ENCODE measurements around the gene CYP4B1.

The CYP4B1 gene

GRCh38 chr1:46810596-46810995 lies 11.8 kb downstream of the CYP4B1 start:
- no peaks in the 10 kb centered on the region for H3K27me3 ChIP-seq (ENCODE audit: low read length)
- H3K9me2 ChIP-seq (replicated peaks; ENCODE audit: insufficient read depth, low read length), result no peaks in the 10 kb centered on the region
- H3K4me2 ChIP-seq (ENCODE audit: low read depth, low read length, poor library complexity, severe bottlenecking), result no peak overlapping the region
- no peaks in the 10 kb centered on the region for H3K36me3 ChIP-seq (ENCODE audit: low read length)
- no peaks in the 10 kb centered on the region for H4K20me1 ChIP-seq (ENCODE audit: low read depth, low read length)
- TF ChIP-seq, protein P1, sequence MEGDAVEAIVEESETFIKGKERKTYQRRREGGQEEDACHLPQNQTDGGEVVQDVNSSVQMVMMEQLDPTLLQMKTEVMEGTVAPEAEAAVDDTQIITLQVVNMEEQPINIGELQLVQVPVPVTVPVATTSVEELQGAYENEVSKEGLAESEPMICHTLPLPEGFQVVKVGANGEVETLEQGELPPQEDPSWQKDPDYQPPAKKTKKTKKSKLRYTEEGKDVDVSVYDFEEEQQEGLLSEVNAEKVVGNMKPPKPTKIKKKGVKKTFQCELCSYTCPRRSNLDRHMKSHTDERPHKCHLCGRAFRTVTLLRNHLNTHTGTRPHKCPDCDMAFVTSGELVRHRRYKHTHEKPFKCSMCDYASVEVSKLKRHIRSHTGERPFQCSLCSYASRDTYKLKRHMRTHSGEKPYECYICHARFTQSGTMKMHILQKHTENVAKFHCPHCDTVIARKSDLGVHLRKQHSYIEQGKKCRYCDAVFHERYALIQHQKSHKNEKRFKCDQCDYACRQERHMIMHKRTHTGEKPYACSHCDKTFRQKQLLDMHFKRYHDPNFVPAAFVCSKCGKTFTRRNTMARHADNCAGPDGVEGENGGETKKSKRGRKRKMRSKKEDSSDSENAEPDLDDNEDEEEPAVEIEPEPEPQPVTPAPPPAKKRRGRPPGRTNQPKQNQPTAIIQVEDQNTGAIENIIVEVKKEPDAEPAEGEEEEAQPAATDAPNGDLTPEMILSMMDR (IDR thresholded peaks at IDR 0.05; ENCODE audit: insufficient read depth, low read length, poor library complexity, severe bottlenecking), result no peak
- TF ChIP-seq EZH2phosphoT487 (conservative IDR thresholded peaks at IDR 0.05; ENCODE audit: low read length), result no peak
- H3K9ac ChIP-seq (ENCODE audit: low read length), result no peak overlapping the region
- no peaks in the 10 kb centered on the region for H3K79me2 ChIP-seq (ENCODE audit: insufficient read depth, low read length)
- H3F3A ChIP-seq (ENCODE audit: insufficient read depth), result no peaks in the 10 kb centered on the region
- H2AFZ ChIP-seq (ENCODE audit: low read depth, low read length, severe bottlenecking), result no peak overlapping the region
- no peak overlapping the region for H3K4me3 ChIP-seq (ENCODE audit: insufficient read depth, low read length, poor library complexity, severe bottlenecking)
- H3K9me3 ChIP-seq (ENCODE audit: insufficient read depth, low read length), result no peaks in the 10 kb centered on the region
- no peak overlapping the region for H3K27ac ChIP-seq (ENCODE audit: low read depth, low read length)

- no peaks in the 10 kb centered on the region for H3F3A ChIP-seq (ENCODE audit: insufficient read depth)
- H3K4me3 ChIP-seq (ENCODE audit: insufficient read depth, low read length, poor library complexity, severe bottlenecking), result no peak overlapping the region
- no peaks in the 10 kb centered on the region for H3K9me2 ChIP-seq (replicated peaks; ENCODE audit: insufficient read depth, low read length)
- H4K20me1 ChIP-seq (ENCODE audit: low read depth, low read length), result no peaks in the 10 kb centered on the region
- H3K9ac ChIP-seq (ENCODE audit: low read length), result no peak overlapping the region
- H2AFZ ChIP-seq (ENCODE audit: low read depth, low read length, severe bottlenecking), result no peak overlapping the region
- no peak overlapping the region for H3K4me2 ChIP-seq (ENCODE audit: low read depth, low read length, poor library complexity, severe bottlenecking)
- no peak overlapping the region for H3K27ac ChIP-seq (ENCODE audit: low read depth, low read length)
- no peaks in the 10 kb centered on the region for H3K36me3 ChIP-seq (ENCODE audit: low read length)
- H3K9me3 ChIP-seq (ENCODE audit: insufficient read depth, low read length), result no peaks in the 10 kb centered on the region
- TF ChIP-seq EZH2phosphoT487 (conservative IDR thresholded peaks at IDR 0.05; ENCODE audit: low read length), result no peak
- TF ChIP-seq, protein P1 (IDR thresholded peaks at IDR 0.05; ENCODE audit: insufficient read depth, low read length, poor library complexity, severe bottlenecking), result no peak
- no peaks in the 10 kb centered on the region for H3K27me3 ChIP-seq (ENCODE audit: low read length)
- no peaks in the 10 kb centered on the region for H3K79me2 ChIP-seq (ENCODE audit: insufficient read depth, low read length)
These were observed 12.2 kb downstream of the CYP4B1 start for GRCh38 chr1:46811053-46811452.

DNA sequence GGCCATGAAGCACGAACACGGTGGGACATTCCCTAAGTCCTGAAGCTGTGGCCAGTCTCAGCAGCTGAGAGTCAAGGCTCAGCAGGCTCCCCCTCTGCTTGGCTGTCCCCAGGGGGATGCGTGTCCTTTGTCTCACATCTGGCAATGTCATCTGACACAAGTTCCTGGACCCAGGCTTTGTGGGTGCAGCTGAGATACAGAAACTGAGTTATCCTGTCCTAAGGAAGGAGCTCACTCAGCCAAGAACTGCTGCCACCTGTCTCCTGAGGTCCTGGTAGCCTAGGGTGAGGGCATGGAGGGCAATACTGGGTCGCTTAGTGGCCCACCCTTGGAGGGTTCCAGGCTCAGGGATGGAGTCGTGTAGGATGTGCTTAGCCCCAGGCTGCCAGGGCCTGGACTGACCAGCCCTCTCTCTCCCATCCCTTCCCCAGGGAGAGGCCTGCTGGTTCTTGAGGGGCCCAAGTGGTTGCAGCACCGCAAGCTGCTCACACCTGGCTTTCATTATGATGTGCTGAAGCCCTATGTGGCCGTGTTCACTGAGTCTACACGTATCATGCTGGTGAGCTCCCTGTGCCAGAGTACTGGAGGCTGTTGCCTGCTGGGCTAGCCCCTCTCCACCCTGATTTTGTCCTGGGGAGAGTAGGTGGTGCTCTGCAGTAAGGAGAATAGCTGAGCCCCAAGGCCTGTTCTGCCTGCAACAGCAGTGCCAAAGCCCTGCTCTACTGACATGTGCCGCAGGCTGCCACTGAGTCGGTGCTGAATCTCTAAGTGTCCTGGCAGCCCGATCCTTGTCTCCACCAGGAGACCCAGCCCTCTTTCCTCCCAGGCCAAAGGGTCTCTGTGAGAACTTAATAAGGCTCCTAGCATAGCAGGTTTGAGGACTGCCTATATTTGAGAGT lies 13.5 kb downstream of the CYP4B1 start:
- no peak overlapping the region for H3K27ac ChIP-seq (ENCODE audit: low read depth, low read length)
- TF ChIP-seq, protein P1 (IDR thresholded peaks at IDR 0.05; ENCODE audit: insufficient read depth, low read length, poor library complexity, severe bottlenecking), result no peak
- no peak for TF ChIP-seq EZH2phosphoT487 (conservative IDR thresholded peaks at IDR 0.05; ENCODE audit: low read length)
- no peaks in the 10 kb centered on the region for H3K9me3 ChIP-seq (ENCODE audit: insufficient read depth, low read length)
- no peaks in the 10 kb centered on the region for H3K27me3 ChIP-seq (ENCODE audit: low read length)
- H3K36me3 ChIP-seq (ENCODE audit: low read length), result no peaks in the 10 kb centered on the region
- H3F3A ChIP-seq (ENCODE audit: insufficient read depth), result no peaks in the 10 kb centered on the region
- no peak overlapping the region for H2AFZ ChIP-seq (ENCODE audit: low read depth, low read length, severe bottlenecking)
- H3K9me2 ChIP-seq (replicated peaks; ENCODE audit: insufficient read depth, low read length), result no peaks in the 10 kb centered on the region
- H4K20me1 ChIP-seq (ENCODE audit: low read depth, low read length), result no peaks in the 10 kb centered on the region
- H3K4me3 ChIP-seq (ENCODE audit: insufficient read depth, low read length, poor library complexity, severe bottlenecking), result no peak overlapping the region
- H3K9ac ChIP-seq (ENCODE audit: low read length), result no peak overlapping the region
- no peaks in the 10 kb centered on the region for H3K79me2 ChIP-seq (ENCODE audit: insufficient read depth, low read length)
- no peak overlapping the region for H3K4me2 ChIP-seq (ENCODE audit: low read depth, low read length, poor library complexity, severe bottlenecking)

Data from SU-DHL-6 (cell line).